Effector memory CD4-positive, alpha-beta T cell (primary cell): ENCODE measurements around the gene SMAD7.

Experiments used
- DNase-seq, 3 donors: peaks; one replicate each; pipeline ENCODE4 v3.0.0-alpha.2; 2020
- H3K27ac ChIP-seq: 2 replicates; pipeline ENCODE4 v1.7.0; 2013; ENCODE audit warnings: mild to moderate bottlenecking, low read length, moderate library complexity; ENCODE audit not compliant: insufficient read depth, poor library complexity, severe bottlenecking
- H3K27me3 ChIP-seq: replicated peaks from 2 replicates; pipeline ENCODE4 v1.7.0; 2013; ENCODE audit warnings: mild to moderate bottlenecking, low read length; ENCODE audit not compliant: insufficient read depth, control insufficient read depth, poor library complexity, severe bottlenecking
- H3K36me3 ChIP-seq: 2 replicates; pipeline ENCODE4 v1.7.0; 2013; ENCODE audit warnings: mild to moderate bottlenecking, low read length, moderate library complexity; ENCODE audit not compliant: control insufficient read depth, insufficient read depth
- H3K4me1 ChIP-seq: 2 replicates; pipeline ENCODE4 v1.7.0; 2013; ENCODE audit warnings: low read length, mild to moderate bottlenecking; ENCODE audit not compliant: control insufficient read depth, insufficient read depth, poor library complexity, severe bottlenecking
- H3K4me3 ChIP-seq: 2 replicates; pipeline ENCODE4 v1.7.0; 2013; ENCODE audit warnings: low read length, low read depth, mild to moderate bottlenecking; ENCODE audit not compliant: insufficient read depth, poor library complexity, severe bottlenecking
- H3K9me3 ChIP-seq: 2 replicates; pipeline ENCODE4 v1.7.0; 2013; ENCODE audit warnings: mild to moderate bottlenecking, low read length, moderate library complexity; ENCODE audit not compliant: control insufficient read depth

Gene SMAD7

DNA sequence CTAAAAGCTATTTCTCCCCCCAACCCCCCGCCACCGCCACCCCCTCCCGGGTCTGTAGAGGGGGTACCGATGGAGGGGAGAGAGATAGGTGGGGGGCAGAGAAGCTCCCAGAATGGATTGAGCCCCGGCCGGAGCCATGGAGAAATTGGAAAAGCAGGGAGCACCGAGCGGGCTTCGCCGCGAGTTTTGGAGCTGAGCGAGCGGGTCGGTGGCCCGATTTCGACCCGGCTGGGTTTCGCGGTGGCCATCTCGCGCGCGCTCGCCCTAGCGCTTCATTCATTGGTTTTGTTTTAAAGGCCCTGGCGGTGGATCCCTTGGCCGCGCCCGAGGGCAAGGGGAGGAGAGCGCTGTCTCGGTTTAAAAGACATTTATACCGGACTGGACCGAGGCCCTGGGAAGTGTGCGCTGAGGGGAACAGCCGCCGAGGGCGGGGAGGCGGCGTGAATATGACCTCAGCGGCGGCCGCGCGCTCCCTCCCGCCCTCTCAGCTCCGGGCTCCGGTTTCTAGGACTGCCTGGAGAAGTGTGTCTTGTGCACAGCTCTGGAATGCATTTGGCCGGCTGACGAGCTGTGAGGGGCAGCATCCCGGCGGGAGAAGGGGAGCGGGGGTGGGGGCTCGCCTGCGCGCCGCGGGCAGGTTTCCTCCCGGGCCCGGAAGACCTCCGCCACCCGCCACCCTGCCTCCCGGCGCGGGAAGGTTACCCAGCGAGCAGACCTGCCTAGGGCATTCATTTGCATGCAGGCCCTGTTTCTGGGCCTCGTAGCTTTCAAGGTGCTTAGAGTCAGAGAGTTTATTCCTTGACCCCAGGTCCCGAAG is 1.7 kb upstream of the SMAD7 start:
- peak overlapping the region; percentile 76 for H3K4me3 ChIP-seq
- H3K36me3 ChIP-seq: no peaks in the 10 kb centered on the region
- peak overlapping the region; percentile 95 for H3K27ac ChIP-seq
- H3K9me3 ChIP-seq: no peaks in the 10 kb centered on the region
- no peaks in the 10 kb centered on the region for H3K27me3 ChIP-seq
- peak in 2 of 3 donors; percentile 43 to 45 for DNase-seq
- H3K4me1 ChIP-seq: peaks cover 29% of the 10 kb centered on the region

DNA sequence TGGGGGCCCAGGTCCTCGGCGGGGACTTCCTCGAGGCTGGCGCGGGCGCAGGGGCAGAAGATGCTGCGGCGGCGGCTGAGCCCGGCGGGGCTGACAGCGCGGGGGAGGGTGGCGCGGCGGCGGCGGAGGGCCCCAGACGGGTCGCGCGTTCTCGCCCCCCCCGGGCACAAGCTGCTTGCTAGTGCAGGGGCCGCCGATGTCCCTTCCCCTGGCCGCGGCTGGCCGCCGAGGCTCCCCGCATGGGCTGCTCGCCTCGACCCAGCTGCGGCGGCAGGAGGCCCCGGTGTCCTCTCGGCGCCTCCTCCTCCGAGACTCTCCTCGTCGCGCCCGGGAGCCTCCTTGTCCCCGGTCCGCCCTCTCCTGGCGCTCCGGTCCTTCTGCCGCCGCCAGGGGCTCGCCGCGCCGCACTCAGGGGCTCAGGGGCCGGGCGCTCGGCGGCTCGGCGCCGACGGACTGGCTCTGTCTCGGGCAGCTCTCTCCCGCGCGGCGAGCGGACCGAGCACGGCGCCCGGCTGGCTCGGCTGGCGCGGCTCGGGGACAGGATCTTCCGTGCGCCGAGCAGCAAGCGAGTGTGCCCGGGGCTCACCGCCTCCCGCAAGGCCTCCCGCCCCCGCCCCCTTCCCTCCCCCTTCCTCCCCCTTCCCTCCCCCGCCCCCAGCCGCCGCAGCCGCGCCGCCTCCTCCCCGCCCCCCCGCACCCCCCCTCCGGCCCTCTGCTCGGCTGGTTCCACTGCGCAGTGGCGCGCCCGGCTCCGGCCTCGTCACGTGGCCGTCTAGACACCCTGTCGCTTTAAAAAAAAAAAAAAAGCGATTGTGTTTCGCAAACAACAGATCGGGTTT is 902 bp upstream of the SMAD7 start:
- H3K27me3 ChIP-seq: no peaks in the 10 kb centered on the region
- peak overlapping the region; percentile 95 for H3K27ac ChIP-seq
- H3K4me3 ChIP-seq: peak overlapping the region; percentile 89
- H3K4me1 ChIP-seq: peaks cover 36% of the 10 kb centered on the region
- no peaks in the 10 kb centered on the region for H3K9me3 ChIP-seq
- DNase-seq: peak; percentile 75 to 80 (median 79)
- H3K36me3 ChIP-seq: no peaks in the 10 kb centered on the region

DNA sequence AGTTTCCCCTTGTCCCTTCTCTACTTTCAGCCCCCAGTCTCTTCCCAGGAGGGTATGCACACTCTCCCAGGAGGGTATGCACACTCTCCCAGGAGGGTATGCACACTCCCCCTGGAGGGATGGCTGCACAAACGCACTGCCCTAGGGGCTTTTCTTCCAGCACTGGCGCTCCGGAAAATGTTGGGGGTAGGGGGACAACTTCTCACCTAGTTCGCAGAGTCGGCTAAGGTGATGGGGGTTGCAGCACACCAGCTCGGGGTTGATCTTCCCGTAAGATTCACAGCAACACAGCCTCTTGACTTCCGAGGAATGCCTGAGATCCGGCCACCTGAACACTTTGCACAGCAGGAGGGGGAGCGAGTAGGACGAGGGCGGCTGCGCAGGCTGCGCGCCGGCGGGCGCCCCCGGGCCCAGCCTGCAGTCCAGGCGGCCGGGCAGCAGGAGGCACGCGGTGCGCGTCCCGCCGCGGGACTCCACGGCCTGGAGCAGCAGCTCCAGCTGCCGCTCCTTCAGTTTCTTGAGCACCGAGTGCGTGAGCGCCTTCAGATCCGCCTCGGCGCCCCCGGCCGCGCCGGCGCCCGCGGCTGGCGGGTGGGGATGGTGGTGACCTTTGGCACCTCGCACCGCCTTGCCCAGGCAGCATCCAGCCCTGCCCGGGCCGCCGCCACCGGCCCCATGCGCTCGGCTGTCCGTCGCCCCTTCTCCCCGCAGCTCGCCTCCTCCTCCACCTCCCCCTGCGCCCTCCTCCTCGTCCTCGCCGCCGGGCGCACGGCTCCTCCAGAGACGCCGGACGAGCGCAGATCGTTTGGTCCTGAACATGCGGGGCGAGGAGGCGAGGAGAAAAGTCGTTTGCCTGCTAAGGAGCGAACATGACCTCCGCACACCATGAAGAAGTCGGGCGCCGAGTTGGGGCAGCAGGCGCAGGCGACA is 894 bp downstream of the SMAD7 start:
- DNase-seq: no peak
- peak overlapping the region; percentile 89 for H3K4me3 ChIP-seq
- no peaks in the 10 kb centered on the region for H3K36me3 ChIP-seq
- H3K27me3 ChIP-seq: no peaks in the 10 kb centered on the region
- peaks cover 36% of the 10 kb centered on the region for H3K4me1 ChIP-seq
- H3K9me3 ChIP-seq: no peaks in the 10 kb centered on the region
- H3K27ac ChIP-seq: peak overlapping the region; percentile 66

DNA sequence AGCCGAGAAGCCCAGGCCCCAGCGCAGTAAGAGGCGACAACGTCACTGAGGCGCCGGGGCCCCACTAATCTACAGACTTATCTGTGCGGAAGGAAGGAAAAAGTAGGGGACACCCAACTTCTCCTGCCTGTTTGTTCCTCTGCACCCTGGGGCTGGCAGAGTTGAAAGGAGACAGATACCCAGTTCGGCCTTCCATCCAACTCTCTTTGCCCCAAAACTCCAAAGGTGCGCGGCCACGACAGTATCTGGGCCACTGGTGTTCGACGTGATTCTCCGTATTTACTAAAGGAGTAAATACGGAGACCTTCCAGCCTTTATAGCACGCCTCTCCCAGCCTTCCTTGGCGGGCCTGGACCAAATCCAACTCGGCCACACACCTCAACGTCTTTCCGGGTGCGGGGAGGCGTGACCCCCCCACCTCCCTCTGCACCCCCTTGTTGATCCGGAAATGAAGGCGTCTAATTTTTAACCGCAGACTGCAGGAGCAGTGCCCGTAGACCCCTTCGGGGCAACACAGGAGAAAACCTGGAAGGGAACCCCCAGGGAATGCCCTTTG is 1.6 kb downstream of the SMAD7 start:
- Histone ChIP-seq H3K27ac (peak overlapping the region; percentile 66), H3K27me3 (no peaks in the 10 kb centered on the region), H3K4me3 (peak overlapping the region; percentile 89), H3K36me3 (no peaks in the 10 kb centered on the region), H3K9me3 (no peaks in the 10 kb centered on the region), H3K4me1 (peaks cover 42% of the 10 kb centered on the region)
- DNase-seq: peak; percentile 60 to 69 (median 65)

DNA sequence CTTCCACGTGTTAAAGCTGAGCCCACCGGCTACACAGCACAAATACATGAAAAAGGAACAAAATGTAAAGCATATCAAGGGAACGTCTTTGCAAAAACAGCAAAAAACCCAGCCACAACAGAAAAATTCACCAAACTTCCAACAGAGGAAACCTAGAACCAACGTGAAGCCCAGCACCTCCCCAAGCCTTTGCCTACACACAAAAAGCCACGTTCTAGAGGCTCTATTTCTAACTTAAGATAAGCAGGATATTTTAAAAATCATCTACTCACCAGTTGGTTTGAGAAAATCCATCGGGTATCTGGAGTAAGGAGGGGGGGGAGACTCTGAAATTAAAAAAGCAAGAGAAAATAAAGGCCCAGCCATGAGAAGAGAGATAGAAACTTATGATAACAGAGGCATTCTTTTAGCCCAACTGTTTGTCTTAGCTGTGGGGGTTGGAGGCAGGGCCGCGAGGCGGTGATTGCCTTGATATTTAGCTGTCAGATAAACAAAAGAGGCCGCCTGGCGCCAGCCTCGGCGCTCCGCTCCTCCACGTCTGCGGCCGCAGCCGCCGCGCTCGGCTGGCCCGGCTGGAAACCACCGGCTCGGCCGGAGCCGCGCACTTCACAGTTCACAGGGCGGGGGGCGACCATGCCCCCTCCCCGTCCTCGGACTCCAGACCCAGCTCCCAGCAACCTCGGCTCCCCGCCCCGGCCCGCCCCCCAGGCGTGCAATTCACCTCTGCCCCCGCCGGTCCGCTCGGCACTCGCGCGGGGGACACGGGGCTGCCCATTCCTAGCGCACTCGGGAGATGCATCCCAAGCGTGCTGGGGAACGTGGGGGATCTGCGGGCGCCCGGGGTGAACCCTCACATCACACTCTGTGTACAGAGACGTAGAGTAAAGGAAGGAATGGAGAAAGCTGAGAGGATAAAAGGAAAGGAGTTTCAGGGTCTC is 2.4 kb downstream of the SMAD7 start:
- H3K27ac ChIP-seq: peak overlapping the region; percentile 66
- H3K27me3 ChIP-seq: no peaks in the 10 kb centered on the region
- no peaks in the 10 kb centered on the region for H3K9me3 ChIP-seq
- peaks cover 49% of the 10 kb centered on the region for H3K4me1 ChIP-seq
- peak overlapping the region; percentile 89 for H3K4me3 ChIP-seq
- H3K36me3 ChIP-seq: no peaks in the 10 kb centered on the region
- DNase-seq: peak; percentile 41 to 48 (median 41)

DNA sequence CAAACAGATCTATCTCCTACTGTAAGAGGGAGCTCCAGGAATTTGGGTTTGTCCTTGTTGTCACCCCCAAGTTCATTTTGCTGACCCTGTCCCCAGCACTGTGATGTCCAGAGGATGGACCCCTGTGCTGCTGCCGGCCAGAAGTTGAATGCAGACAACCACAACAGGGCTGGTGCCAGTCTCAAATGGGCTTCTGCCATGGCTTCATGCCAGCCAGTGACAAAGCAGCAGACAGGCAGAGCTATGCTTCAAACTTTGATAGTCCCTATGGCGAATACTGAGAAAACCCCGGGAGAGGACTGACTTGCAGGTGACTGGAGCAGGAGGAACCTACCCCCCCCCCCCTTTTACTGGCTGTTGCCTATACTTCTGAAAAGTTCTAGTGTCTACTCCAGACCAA is 3.2 kb downstream of the SMAD7 start:
- Histone ChIP-seq H3K4me3 (peak overlapping the region; percentile 89), H3K27me3 (no peaks in the 10 kb centered on the region)
- no peak for DNase-seq

DNA sequence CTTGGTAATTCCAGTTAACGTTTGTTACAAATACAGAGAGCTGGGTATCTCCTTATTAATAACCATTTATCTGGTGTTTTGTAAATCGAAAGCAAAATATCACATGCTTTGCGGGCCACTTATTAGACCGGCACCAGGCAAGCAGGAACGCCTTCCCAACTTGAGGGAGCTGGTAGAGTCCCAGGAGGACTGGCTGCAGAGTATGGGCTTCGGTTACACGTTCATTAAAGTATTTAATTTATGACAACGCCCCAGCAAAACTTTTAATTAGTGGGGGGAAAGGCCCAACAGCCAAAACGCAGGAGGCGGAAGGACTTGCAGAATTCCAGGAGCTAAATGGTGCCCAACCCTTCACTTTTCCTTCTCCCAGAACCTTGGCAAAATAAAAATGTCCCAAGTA is 3.7 kb downstream of the SMAD7 start:
- Histone ChIP-seq H3K4me1 (peaks cover 54% of the 10 kb centered on the region), H3K4me3 (no peak overlapping the region), H3K27me3 (no peaks in the 10 kb centered on the region), H3K27ac (no peak overlapping the region), H3K36me3 (peaks cover 4% of the 10 kb centered on the region), H3K9me3 (no peaks in the 10 kb centered on the region)
- no peak for DNase-seq

More for the DNA sequence above, 3.2 kb downstream of the SMAD7 start:
- Histone ChIP-seq H3K4me1 (peaks cover 50% of the 10 kb centered on the region), H3K9me3 (no peaks in the 10 kb centered on the region), H3K27ac (no peak overlapping the region), H3K36me3 (no peaks in the 10 kb centered on the region)

DNA sequence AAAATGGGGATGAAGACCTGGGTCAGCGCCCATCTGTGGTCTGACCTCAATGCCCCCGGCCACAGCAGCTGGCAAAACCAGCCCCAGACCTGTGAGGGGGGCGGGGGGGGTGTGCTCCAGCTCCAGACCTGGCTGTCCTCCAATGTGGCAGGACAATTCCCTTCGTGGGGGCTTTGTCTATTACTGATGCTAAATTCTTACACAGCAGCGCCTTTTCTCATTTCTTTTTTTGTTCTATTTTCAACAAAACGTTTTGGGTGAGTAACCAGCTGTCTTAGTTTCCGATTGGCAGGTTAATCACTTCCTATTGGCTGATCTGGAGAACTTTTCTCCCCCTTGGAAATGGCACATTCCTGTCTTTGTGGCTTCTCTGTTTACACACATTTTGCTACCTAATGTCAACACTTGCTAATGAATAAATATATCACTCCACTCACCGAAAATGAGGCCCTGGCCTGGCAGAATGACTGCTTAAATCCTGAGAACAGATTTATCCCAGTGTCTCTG is 4.4 kb downstream of the SMAD7 start:
- no peaks in the 10 kb centered on the region for H3K27me3 ChIP-seq
- DNase-seq: no peak
- peaks cover 61% of the 10 kb centered on the region for H3K4me1 ChIP-seq
- no peak overlapping the region for H3K27ac ChIP-seq
- H3K36me3 ChIP-seq: peaks cover 6% of the 10 kb centered on the region
- no peak overlapping the region for H3K4me3 ChIP-seq
- no peaks in the 10 kb centered on the region for H3K9me3 ChIP-seq
